HL-60/S4 treated with retinoic acid at 250 ng/mL for 4 days and 3 days (cell line): ENCODE results near the gene CLDN5.

Source experiments
- in situ Hi-C: fragments of 300-500 bp; cut with MboI; formaldehyde crosslinking; loops from 2 replicates; pipeline ENCODE4 v1.7.0; 2022; ENCODE audit warnings: low sequenced_read_pairs

The CLDN5 gene

GRCh38 chr22:19524170-19525115 lies at the start of gene CLDN5:
Gene CLDN5 (minus strand): TSS chr22:19524410. CDS start chr22:19524255, 155 bp downstream.
- in situ Hi-C loops: no loop called here

- in situ Hi-C loops: no loop called here
Measured at GRCh38 chr22:19571995-19572394, 47.8 kb upstream of the CLDN5 start.

- in situ Hi-C loops: no loop called here
Measured at GRCh38 chr22:19571207-19571795, 47.1 kb upstream of the CLDN5 start.

- in situ Hi-C loops: no loop called here
Measured at GRCh38 chr22:19569976-19570375, 45.8 kb upstream of the CLDN5 start.

- in situ Hi-C loops: no loop called here
Measured at GRCh38 chr22:19569276-19569640, 45.0 kb upstream of the CLDN5 start.

- in situ Hi-C loops: no loop called here
Measured at GRCh38 chr22:19568337-19569275, 44.4 kb upstream of the CLDN5 start.

GRCh38 chr22:19567157-19568009 lies 43.2 kb upstream of the CLDN5 start:
- in situ Hi-C loops: no loop called here

- in situ Hi-C loops: no loop called here
Measured at GRCh38 chr22:19566279-19567156, 42.3 kb upstream of the CLDN5 start.

- in situ Hi-C loops: no loop called here
Measured at GRCh38 chr22:19565382-19566278, 41.4 kb upstream of the CLDN5 start.

- in situ Hi-C loops: no loop called here
Measured at GRCh38 chr22:19559956-19560355, 35.7 kb upstream of the CLDN5 start.

GRCh38 chr22:19559324-19559811 lies 35.2 kb upstream of the CLDN5 start:
- in situ Hi-C loops: no loop called here

GRCh38 chr22:19556963-19557545 lies 32.8 kb upstream of the CLDN5 start:
- in situ Hi-C loops: no loop called here

GRCh38 chr22:19555651-19556050 lies 31.4 kb upstream of the CLDN5 start:
- in situ Hi-C loops: no loop called here

GRCh38 chr22:19554834-19555404 lies 30.7 kb upstream of the CLDN5 start:
- in situ Hi-C loops: no loop called here

- in situ Hi-C loops: no loop called here
Measured at GRCh38 chr22:19553201-19553600, 29.0 kb upstream of the CLDN5 start.

GRCh38 chr22:19550382-19550781 lies 26.2 kb upstream of the CLDN5 start:
- in situ Hi-C loops: no loop called here

- in situ Hi-C loops: no loop called here
Measured at GRCh38 chr22:19549428-19549827, 25.2 kb upstream of the CLDN5 start.
